ENCODE data around the gene RC3H1.
"Not testable (repeated sequence)": the region's sequence is repeated elsewhere in the genome, so short reads cannot be mapped to it uniquely, and the experiment has no call there.

The RC3H1 gene

DNA sequence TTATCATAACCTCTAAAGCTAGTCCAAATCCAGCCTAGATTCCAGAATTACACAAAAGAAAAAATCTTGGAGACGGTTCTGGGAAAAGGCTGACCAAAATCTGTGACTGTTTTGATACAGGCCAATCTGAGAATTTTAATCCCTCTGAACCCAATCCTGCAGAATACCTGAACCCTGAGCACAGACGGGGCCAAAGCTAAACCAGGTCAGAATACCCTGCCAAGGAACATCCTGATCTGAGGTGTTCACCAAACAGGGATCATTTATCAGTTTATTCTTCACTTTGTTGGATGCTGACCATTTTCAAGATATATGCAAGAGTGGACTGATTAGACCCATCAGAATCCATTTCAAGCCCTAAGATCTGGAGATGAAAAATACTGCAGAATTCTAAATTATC lies 3.6 kb downstream of the RC3H1 start:
- DNase-seq, result no peak

DNA sequence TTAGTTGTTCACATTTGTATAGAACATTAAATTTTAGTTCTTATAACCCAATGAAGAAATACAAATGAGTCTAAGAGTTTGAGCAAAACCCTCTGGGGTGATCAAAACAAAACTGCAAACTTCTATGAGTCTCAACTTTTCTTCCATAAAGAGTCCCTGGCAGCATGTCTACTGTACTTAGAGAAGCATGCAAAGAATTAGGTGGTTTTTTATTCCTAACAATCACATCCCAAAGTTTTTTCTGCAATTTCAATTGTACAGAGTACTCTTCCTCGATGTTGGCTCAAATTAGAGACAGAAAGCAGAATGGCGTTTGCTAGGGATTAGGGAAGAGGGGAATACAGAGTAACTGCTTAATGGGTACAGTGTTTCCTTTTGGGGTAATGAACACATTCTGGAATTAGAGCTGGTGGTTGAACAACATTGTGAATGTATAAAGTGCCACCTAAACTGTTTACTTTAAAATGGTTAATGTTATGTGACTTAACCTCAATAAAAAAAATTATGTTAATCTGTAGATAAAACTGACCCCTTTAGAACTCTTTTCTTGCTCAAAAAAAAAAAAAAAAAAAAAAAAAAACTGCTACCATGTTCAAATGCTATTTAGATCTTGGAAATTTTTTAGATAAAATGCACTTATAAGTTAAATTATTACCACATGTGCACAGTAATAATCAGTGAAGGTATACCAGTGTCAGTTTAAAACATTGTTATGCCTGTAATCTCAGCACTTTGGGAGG lies 4.8 kb downstream of the RC3H1 start:
- DNase-seq, result no peak

DNA sequence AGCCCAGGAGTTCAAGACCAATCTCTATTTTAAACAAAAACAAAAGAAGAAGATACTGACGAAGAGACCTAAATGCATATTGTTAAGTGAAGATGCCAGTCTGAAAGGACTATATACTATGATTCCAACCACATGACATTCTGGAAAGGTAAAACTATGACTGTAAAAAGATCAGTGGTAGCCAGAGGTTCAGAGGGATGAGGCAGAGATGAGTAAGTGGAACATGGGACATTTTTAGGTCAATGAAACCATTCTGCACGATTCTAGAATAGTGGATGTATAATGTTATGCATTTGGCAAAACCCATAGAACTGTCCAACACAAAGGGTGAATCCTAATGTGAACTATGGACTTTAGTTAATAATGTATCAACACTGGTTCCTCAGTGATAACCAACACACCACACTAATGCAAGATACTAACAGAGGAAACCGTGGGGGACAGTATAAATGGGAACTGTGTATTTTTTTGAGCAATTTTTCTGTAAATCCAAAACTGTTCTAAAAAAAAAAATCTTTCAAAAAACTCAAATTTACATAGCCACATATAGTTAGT lies 8.2 kb downstream of the RC3H1 start:
- no peak for DNase-seq

DNA sequence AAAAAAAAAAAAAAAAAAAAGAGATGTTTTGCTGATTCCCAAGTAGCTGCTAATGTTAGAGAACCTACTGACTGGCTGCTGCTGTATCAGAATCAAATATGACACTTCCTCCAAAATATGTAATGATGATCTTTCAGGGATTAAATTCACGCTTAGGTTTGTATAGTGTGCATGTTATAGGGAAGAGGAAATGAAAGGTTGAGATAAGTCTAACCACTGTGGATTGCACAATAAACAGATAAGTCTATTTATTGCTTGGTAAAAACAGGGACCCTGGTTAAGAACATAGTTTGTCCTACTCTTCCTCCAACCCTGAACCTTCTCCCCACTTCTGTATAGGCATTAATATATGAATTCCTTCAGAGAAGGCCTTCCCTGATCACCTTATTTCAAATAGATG lies 13.2 kb downstream of the RC3H1 start:
- DNase-seq, result no peak

DNA sequence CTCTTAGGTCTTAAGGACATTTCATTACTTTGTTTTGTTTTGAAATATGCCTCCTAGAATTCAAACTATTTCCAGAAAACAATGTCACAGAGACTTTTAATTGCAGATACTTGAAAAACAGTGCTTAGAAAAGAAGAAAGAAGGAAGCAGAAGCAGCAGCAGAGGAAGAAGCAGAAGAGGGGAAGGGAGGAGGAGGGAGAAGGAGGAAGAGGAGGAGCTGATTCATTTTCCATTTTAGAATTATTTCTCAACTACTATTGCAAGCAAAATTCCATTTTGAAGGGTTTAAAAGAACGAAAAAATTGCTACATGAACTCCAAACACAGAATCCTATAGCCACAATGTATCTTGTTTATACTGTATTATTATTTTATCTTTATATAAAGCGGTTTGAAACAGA lies 13.9 kb downstream of the RC3H1 start:
- no peak for DNase-seq

DNA sequence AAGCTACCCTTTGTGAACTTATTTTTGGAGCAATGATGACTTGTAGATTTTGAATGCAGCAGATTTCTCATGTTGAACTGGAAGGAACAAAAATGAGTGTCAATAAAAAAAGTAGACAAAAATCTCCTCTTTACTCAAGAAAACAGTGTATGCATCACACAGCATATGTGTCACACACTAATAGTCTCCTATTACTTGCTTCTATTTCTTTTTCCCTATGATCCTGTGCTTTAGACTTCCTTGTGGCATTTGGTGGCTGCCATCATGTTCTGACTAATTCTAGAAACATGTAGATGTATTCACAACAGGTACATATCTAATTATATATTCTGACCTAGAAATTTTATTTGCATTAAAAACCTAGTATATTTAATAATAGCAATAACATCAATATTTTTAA lies 14.3 kb downstream of the RC3H1 start:
- no peak for DNase-seq

DNA sequence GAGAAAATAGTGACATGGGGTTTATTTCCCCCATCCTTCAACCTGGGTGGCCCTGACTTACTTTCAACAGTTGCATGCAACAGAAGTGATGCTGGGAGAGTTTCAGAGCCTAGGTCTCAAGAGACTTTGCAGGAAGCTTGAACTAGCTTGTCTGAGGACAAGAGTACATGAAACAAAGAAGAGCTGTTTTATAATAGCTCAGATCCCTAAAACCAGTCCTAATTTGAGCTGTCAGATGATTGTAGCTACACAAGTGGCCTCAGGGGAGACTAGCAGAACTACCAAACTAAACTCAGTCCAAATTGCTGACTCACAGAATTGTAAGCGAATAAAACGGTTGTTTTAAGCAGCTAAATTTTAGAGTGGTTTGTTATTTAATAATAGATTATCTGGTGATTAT lies 17.1 kb downstream of the RC3H1 start:
- DNase-seq, result no peak

DNA sequence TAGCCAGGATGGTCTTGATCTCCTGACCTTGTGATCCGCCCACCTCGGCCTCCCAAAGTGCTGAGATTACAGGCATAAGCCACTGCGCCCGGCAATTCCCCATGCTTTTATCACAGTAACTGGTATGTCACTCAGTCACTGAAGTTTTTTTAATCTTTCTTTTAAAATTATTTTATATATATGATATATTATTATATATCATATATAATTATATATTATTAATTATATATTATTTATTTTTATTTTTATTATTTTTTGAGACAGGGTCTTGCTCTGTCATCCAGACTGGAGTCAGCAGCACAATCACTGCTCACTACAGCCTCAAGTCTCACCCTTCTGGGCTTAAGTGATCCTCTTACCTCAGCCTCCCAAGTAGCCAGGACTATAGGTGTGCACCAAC lies 18.3 kb downstream of the RC3H1 start:
- DNase-seq, result no peak

DNA sequence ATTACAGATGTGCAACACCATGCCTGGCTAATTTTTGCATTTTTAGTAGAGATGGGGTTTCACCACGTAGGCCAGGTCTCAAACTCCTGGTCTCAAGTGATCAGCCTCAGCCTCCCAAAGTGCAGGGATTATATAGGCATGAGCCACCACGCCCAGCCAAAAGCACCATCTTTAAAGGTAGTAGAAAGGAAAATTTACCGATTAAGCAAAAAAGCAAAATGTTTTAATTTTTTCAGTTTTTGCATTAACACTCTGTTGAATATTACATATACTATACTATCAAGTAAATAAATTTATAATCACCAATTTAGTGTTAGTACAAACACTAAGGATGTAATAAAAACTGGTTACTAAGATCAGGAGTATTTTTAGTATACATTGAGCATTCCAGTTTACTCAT lies 20.6 kb downstream of the RC3H1 start:
- no peak for DNase-seq

DNA sequence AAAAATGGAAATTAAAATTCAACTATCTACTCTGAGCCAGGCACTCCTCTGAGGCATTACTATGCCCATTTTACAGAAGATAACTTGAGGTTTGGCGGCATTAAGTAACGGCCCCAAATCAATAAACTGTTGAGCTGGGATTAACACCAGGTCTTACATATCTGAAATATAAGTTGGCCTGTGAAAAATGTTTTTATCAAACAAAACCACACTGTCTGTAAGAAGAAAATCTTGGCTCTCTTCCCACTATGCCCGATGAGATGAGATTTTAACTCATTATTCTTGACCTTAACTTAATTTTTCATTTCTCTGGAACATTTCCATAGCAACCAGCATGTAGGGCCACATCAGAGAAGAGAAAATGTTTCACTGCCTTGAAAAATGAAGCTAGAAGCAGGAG lies 21.8 kb downstream of the RC3H1 start:
- no peak for DNase-seq

DNA sequence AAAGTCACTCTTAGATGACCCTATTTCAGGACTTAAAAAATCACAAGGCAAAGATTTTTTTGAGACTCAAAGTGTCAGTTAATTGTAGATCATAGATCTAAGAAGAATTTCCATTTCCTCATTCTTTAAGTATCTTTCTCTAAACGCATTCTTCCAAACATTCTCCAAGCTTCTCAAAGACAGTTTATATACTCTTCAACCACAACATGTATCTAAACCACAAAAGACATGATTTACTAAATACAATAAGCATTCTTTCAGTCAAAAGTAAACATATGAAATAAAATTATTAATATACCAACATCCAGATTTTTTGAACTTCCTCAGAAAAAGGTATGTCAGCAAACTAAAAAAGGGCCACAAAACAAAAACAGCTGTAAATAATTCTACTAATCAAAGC lies 24.4 kb downstream of the RC3H1 start:
- DNase-seq, result no peak

DNA sequence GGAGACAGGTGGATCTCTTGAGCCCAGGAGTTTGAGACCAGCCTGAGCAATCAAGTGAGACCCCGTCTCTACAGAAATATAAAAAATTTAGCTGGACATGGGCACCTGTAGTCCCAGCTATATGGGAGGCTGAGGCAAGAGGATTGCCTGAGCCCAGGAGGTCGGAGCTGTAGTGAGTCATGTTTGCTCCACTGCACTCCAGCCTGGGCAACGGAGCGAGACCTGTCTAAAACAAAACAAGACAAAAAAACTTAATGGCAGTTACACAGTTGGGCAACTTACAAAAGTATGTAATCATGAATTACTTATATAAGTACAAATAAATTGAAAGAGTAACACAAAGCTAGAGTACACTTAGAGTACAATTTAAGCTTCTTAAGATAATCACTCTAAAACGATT lies 25.2 kb downstream of the RC3H1 start:
- DNase-seq, result no peak

DNA sequence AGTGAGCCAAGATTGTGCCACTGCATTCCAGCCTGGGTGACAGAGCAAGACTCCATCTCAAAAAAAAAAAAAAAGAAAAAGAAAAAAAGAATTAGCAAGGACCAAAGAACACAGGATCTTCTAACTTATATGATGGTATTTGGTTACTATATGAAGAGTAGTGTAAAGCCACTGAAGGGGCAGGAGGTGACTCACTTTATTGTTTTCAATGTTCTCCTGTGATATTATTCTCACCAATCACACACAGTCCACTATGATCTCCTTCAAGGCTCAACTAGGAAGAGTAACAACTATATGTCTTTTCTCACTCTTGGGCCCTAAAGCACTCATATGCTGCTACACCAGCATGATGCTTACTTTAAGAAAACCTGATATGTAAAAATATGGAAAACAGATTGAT lies 26.7 kb downstream of the RC3H1 start:
- no peak for DNase-seq

DNA sequence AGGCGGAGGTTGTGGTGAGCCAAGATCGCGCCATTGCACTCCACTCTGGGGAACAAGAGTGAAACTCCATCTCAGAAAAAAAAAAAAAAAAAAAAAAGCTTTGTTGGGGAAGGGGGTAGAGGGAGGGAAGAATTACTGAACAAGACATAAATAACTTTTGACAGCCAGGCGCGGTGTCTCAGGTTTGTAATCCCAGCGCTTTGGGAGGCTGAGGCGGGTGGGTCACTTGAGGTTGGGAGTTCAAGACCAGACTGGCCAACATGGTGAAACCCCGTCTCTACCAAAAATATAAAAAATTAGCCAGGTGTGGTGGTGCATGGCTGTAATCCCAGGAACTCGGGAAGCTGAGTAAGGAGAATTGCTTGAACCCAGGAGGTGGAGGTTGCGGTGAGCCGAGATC lies 28.2 kb downstream of the RC3H1 start:
- DNase-seq, result not testable (repeated sequence)

DNA sequence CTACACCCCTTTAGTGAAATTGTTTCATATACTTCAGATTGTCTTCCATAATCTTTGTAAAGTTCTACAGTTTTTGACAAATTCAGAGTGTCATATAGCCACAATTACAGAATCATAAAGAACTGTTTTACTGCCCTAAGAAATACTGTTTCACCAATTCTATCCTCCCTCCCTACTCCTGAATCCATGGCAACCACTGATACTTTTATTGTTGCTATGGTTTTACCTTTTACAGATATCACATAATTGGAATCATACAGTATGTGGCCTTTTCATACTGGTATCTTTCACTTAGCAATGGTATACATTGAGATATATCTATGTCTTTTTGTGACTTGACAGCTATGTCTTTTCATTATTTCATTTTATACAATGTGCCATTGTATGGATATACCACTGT lies 34.1 kb downstream of the RC3H1 start:
- no peak for DNase-seq

DNA sequence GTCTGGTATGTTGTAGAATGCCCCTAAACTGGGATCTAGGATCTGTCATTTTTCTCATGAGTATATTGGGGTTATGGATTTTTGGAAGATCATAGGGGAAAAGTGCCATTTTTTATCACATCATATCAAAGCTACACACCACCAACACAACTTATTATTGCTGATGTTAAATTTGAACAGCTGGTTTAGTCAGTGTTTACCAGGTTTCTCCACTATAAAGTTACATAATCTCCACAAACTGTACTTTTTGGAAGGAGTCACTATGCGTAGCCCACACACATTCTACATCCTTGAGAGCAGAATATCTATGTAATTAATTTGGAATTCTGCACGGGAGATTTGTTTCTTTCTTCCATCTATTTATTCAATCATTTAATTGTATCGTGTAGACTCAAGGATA lies 35.2 kb downstream of the RC3H1 start:
- no peak for DNase-seq

DNA sequence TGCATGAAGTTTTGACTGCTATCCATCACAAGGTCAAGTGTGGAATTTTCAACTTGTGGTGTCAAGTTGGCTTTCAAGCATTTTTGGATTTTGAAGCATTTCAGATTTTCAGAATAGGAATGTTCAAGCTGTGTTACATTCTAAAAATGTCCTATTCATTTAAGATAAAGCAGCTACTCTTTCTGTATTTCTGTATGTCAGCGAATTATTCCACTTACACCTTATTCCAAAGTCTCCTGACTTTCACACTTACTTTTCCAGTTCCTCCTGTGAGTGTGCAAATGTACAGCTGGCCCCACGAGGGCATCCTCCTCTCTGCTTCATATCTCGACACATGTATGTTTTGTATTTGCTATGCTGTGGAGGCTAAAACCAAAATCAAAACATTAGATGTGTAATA lies 51.9 kb downstream of the RC3H1 start:
- no peak for DNase-seq

DNA sequence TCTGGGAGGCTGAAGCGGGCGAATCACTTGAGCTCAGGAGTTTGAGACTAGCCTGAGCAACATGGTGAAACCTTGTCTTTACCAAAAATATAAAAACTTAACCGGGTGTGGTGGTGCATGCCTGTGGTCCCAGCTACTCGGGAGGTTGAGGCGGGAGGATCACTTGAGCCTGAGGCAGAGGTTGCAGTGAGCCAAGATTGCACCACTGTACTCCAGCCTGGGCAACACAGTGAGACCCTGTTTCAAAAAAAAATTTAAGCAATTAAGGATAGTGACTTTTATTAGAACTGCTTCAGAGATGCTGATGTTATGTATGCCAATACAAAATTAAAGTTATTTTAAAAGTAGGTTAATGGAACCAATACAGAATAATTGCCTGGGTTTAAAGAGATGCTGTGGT lies 56.3 kb downstream of the RC3H1 start:
- DNase-seq, result not testable (repeated sequence)

DNA sequence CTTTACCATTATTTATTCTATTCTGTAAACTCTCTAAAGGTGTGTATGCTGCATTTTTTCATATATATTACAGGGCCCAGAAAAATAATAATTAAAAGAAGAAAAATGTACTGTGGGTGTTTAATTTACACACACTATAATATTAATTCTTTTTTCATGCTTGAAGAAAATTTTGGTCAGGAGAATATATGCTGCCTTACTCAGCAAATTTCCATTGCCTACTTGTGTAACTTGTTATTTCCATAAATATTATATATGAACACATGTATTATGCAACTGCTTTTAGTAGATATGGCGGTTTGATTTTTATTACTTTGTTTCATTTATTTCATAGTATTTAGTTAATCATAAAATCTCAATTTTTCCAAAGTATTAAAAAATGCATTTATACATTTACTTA lies 58.7 kb downstream of the RC3H1 start:
- DNase-seq, result no peak

DNA sequence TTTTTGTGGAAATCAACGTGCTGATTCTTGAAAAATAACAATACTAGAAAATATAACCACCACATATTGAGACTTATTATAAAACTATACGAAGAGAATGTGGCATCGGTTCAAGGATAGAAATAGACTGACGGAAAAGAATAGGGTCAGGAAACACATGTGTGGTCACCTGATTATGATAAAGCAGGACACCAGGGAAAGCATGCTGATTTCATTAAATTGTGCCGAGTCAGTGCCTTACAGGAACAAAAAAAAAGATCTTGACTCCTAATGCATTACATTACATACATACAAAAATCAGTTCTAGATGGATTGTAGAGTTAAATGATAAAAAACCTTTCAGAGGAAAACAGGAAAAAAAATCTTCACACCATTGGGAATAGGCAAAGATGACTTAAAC lies 61.5 kb downstream of the RC3H1 start:
- no peak for DNase-seq

DNA sequence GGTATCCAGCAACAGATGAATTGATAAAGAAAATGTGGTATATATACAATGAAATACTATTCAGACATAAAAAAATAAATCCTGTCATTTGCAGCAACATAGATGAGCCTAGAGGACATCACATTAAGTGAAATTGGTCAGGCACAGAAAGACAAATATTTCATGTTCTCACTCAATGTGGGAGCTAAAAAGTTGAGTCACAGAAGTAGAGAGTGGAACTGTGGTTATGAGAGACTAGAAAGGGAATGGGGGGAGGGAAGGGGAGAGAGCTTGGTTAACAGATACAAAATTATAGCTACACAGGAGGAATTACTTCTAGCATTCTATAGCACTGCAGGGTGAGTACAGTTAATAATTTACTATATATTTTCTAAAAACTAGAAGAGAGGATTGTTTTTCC lies 68.0 kb downstream of the RC3H1 start:
- no peak for DNase-seq

DNA sequence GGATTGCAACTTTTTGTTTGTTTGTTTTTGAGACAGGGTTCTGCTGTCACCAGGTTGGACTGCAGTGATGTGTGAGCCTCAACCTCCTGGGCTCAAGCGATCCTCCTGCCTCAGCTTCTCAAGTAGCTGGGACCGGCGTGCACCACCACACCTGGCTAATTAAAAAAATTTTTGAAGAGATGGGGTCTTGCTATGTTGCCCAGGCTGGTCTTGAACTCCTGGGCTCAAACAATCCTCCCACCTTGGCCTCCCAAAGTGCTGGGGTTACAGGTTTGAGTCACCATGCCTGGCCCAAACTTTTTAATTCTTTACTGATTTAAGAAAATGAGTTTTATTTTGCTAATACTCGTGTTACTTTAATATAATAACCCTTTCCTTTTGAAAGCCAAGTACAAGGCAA lies 73.6 kb downstream of the RC3H1 start:
- DNase-seq, result no peak

DNA sequence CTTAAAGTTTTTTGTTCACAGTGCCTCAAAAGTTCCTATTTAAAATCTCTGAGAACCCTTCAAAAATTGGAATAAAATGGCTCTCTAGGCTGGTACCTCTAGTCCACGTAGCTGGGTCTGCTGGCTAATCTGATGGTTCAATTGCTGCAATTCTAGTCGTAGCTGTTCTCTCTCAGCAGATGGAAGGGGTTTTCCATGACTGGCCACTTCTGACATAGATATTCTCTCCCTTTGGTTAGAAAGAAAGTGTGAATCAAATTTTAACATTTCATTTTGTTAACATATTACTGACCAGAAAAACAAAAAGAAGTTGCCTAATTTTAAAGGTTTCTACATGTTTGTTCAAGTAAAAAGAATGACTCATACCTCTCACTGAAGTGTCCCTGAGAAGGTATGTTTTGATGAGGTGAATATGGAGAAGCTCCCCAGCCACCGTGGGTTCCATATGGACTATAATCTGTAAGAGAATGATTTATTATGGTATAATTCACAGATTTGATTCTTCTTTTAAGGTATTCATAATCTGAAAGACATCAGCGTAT lies 75.7 kb downstream of the RC3H1 start:
- DNase-seq, result no peak

DNA sequence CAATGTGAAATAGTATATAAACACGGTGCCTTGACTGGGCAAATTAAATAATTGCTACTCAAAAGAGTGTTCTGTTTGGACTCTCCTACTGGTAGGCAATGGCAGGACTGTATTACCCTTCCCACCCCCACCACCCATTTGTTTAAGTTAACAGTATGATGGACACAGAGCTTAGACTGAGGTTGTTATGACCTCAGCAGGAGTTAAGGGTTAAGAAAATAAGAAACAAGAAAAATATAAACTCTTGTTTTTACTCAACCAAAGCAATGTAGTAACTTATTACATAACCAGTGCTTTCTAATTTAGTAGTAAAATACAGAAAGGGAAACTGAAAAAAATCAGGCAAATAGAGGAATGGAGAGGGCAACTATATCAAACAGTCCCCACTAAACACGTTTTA lies 85.1 kb downstream of the RC3H1 start:
- DNase-seq, result no peak

DNA sequence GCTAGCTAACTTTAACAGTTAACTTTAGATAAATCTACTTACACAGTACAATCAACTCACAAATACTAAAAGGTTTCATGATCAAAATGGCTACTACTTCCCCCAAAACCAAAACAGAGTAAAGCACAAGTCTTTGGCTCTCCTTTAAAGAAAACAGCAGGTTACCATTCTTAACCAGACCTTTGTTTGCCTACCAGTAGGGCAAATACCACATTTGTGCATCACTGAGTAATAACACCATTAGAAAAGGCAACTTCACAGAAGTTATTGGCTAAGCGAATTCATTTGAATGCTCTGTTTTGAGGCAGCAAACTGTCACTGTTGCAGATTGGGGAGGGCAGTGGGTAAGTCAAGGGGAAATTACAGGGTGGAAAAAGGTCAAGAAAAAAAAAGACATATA lies 87.7 kb downstream of the RC3H1 start:
- no peak for DNase-seq
